Common myeloid progenitor, CD34-positive (primary cell): ENCODE data around the gene CARD19.

Source experiments
- CTCF ChIA-PET: fragments of 350-600 bp; sonication (Branson Sonifier 250); formaldehyde crosslinking; loops from one replicate; lab custom pipeline; 2021; ENCODE audit warnings: antibody characterized with exemption; lab: Charles Lee
- POLR2A ChIA-PET: fragments of 350-600 bp; sonication (Branson Sonifier 250); formaldehyde crosslinking; loops from one replicate; lab custom pipeline; 2021; ENCODE audit warnings: antibody characterized with exemption; lab: Charles Lee
- DNase-seq, 3 donors: peaks; one replicate each; pipeline versions ENCODE4 v3.0.0 to v3.0.0-alpha.2; 2013
- H3K27ac ChIP-seq, 2 experiments: 1 replicate in 1 of 2; 2 replicates in 1 of 2; pipeline ENCODE4 v1.7.0; 2013; ENCODE audit warnings: inconsistent platforms in 2 of 2, low read length in 2 of 2, mild to moderate bottlenecking in 2 of 2, low read depth in 1 of 2, moderate library complexity in 1 of 2; ENCODE audit not compliant: severe bottlenecking in 2 of 2, insufficient read depth in 1 of 2, poor library complexity in 1 of 2
- H3K27me3 ChIP-seq, 5 experiments: replicated peaks in 2 of 5; 1 replicate in 3 of 5; 2 replicates in 2 of 5; pipeline versions ENCODE4 v1.6.1 to v1.7.0; 2013; ENCODE audit warnings: low read length in 4 of 5, mild to moderate bottlenecking in 2 of 5, moderate library complexity in 2 of 5, inconsistent platforms in 1 of 5; ENCODE audit not compliant: insufficient read depth in 5 of 5, control insufficient read depth in 4 of 5
- H3K36me3 ChIP-seq, 4 experiments: 1 replicate in 2 of 4; 2 replicates in 2 of 4; pipeline versions ENCODE4 v1.6.1 to v1.7.0; 2013; ENCODE audit warnings: low read length in 3 of 4, control low read depth in 1 of 4, mild to moderate bottlenecking in 1 of 4; ENCODE audit not compliant: control insufficient read depth in 4 of 4, insufficient read depth in 4 of 4
- H3K4me1 ChIP-seq, 4 experiments: 1 replicate in 3 of 4; 2 replicates in 1 of 4; pipeline versions ENCODE4 v1.6.1 to v1.7.1; 2013; ENCODE audit warnings: low read length in 3 of 4, mild to moderate bottlenecking in 3 of 4, control low read depth in 1 of 4, inconsistent platforms in 1 of 4, moderate library complexity in 1 of 4; ENCODE audit not compliant: control insufficient read depth in 4 of 4, insufficient read depth in 4 of 4; ENCODE audit errors: control extremely low read depth in 1 of 4
- H3K4me3 ChIP-seq, 7 experiments: 1 replicate in 4 of 7; 2 replicates in 3 of 7; pipeline versions ENCODE4 v1.5.1 to v1.7.0; 2013; ENCODE audit warnings: mild to moderate bottlenecking in 7 of 7, low read length in 6 of 7, moderate library complexity in 6 of 7, inconsistent platforms in 2 of 7, low read depth in 2 of 7, control low read depth in 1 of 7; ENCODE audit not compliant: insufficient read depth in 4 of 7, control insufficient read depth in 1 of 7; ENCODE audit errors: extremely low read depth in 1 of 7
- H3K9me3 ChIP-seq, 5 experiments: 1 replicate in 4 of 5; 2 replicates in 1 of 5; pipeline versions ENCODE4 v1.6.1 to v1.7.1; 2013; ENCODE audit warnings: low read length in 4 of 5, mild to moderate bottlenecking in 2 of 5, inconsistent platforms in 1 of 5, low read depth in 1 of 5, moderate library complexity in 1 of 5; ENCODE audit not compliant: control insufficient read depth in 4 of 5, insufficient read depth in 2 of 5; ENCODE audit errors: control extremely low read depth in 1 of 5
- WGBS: methylation state at CpG from one replicate; pipeline ENCODE4 v1.1.5; 2013; ENCODE audit not compliant: insufficient coverage; 5-methylcytosine and 5-hydroxymethylcytosine counted together

The CARD19 gene

DNA sequence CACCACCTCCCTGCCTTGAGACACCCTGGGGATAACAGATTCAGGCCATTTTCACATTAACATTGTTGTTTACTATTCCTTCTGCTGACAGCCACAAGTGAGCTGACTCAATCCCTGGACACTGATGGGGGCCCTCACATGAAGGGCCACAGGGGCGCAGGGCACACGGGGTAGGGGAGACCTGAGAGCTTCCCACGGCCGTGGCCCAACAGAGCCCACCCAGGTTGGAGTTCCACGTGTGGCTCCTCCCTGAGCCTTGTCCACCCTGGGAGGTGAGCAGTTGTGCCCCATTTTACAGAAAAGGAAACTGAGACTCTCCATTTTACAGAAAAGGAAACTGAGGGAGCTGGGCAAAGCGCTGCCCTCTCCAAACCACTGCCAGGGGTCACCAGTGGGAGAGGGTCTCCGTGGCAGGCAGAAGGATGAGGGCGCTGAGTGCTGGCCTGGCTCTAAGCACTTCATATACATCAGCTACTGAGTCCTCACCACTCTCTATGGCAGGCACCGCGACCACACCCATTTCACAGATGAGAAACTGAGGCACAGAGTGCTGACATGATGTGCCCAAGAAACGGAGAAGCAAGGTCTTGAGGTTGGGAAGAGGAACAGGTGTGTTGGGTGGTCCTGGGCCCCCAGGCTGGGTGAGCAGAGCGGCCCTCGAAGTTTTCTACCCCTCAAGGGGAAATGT, 35.7 kb downstream of the CARD19 start:
- Histone ChIP-seq H3K36me3 (no peaks in the 10 kb centered on the region), H3K9me3 (no peaks in the 10 kb centered on the region), H3K4me1 (peaks cover 0 to 78% (median 71%) of the 10 kb centered on the region in 4 experiments), H3K27me3 (no peaks in the 10 kb centered on the region), H3K27ac (no peak overlapping the region), H3K4me3 (peak overlapping the region in 1 of 7 experiments; percentile 33)
- ChIA-PET CTCF (interaction anchor here (0.8 to 3.4 kb wide), 5 partner anchors 9 to 24 kb away, joined by 3 to 11 read pairs (median 7); no protein-coding TSS in a partner anchor), POLR2A (interaction anchor here (0.8 to 2.2 kb wide), 4 partner anchors 11 to 24 kb away, joined by 3 to 9 read pairs (median 3); no protein-coding TSS in a partner anchor)
- WGBS, result 95% methylated on average over 11 of the region's 13 CpGs
- no peak for DNase-seq

DNA sequence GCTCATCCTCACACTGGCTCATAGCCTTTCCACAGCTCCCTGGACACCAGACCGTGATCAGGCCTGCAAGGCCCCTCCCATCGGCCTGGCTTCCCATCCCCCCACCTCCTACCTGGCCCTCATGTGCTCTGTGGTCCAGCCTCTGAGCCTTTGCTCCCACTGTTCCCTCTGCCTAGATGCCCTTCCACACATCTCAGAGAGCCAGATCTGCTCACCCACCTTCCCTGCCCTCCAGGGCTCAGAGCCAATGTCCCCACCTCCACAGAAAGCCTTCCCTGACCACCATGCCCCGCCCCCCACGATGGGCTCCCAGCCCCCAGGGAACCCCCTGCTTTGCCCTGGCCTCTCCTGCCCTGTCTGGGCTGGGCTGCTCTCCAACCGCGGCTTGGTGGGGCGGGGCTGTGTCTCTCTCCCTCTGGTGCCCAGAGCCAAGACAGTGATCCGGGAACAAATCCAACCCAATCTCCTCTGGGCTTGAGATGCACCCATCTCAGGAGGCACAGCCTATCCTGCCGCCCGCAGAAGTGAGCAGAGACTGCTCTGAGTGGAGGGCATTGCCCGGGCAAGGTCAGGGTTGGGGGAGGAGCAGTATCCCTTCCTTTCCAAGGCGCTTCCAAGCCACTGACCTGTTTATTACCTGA, 36.4 kb downstream of the CARD19 start:
- Histone ChIP-seq H3K4me1 (peaks cover 0 to 74% (median 65%) of the 10 kb centered on the region in 4 experiments), H3K9me3 (no peaks in the 10 kb centered on the region), H3K27ac (no peak overlapping the region), H3K27me3 (no peaks in the 10 kb centered on the region), H3K4me3 (peak overlapping the region in 3 of 7 experiments; percentile 75 to 86 (median 79)), H3K36me3 (no peaks in the 10 kb centered on the region)
- 44% methylated on average over 9 of the region's 12 CpGs for WGBS
- DNase-seq, result no peak
- ChIA-PET CTCF (interaction anchor here (1.5 to 3.4 kb wide), 3 partner anchors 12 to 24 kb away, joined by 7 to 11 read pairs (median 10); no protein-coding TSS in a partner anchor), POLR2A (interaction anchor here (0.8 kb wide), 1 partner anchor 24 kb away, joined by 3 read pairs; no protein-coding TSS in a partner anchor)

DNA sequence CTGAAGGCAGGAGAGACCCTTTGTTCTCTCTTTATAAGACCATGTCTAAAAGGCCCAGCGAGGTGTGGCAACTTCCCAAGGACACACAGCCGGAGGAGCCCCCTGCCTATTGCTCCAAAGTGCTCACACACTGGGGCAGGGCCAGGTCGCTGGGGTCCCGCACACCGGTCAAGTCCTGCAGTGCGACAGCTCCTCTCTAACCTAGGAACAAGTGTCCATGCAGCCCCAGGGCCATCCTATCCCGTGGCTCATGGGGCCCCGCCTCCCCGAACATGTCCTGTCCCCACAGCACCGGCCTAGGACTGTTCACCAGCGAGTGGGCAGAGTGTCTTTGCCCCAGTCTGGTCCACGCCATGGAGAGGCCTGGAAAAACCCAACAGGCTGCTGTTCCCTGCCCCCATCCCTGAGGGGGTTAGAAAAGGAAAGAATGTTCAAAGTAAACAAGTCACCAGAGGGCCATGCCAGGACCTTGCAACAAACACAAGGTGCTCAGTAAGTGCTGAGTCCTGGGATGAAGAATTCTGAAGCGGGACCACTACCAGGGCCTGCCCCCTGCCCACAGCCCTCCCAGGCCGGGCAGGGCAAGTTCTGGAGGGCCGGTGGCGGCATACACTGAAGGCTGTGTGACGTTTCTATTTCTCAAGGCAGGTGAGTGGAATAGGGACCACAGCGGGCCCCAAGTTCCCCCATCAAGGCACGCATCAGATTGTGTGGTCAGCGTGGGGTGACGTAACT, 37.1 kb downstream of the CARD19 start:
- WGBS, result 48% methylated on average over 18 of the region's 21 CpGs
- POLR2A ChIA-PET, result interaction anchor here (0.9 to 1.6 kb wide), 3 partner anchors 11 to 41 kb away, joined by 3 to 7 read pairs (median 6); no protein-coding TSS in a partner anchor
- DNase-seq, result peak in 2 of 3 donors; percentile 86 to 89
- Histone ChIP-seq H3K9me3 (no peaks in the 10 kb centered on the region), H3K27me3 (no peaks in the 10 kb centered on the region), H3K36me3 (no peaks in the 10 kb centered on the region), H3K4me3 (peak overlapping the region; percentile 33 to 86 (median 73)), H3K27ac (peak overlapping the region; percentile 61 to 84), H3K4me1 (peaks cover 0 to 74% (median 61%) of the 10 kb centered on the region in 4 experiments)
- CTCF ChIA-PET, result interaction anchor here (1.1 to 2.7 kb wide), 6 partner anchors 8 to 37 kb away, joined by 3 to 8 read pairs (median 4); partner anchors contain the start of gene CARD19

DNA sequence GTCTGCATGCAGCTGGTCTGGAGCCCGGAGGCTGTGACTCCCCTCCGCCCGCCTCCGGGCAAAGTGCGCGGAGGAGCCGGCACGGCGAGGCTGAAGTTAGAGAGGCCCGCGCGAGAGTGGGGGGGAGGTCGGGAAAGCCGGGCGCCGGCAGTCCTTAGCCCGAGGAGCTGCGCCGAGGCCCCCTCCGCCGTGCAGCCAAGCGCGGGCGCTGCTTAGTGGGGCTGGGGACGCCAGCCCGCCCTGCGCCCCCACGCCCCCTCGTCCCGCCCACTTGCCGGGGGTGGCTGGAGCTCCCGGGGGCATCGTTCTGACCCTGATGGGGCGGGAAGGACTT, 37.6 kb downstream of the CARD19 start:
- Histone ChIP-seq H3K27me3 (no peaks in the 10 kb centered on the region), H3K27ac (peak overlapping the region; percentile 61 to 84), H3K9me3 (no peaks in the 10 kb centered on the region), H3K36me3 (no peaks in the 10 kb centered on the region), H3K4me1 (peaks cover 1 to 76% (median 59%) of the 10 kb centered on the region in 4 experiments), H3K4me3 (peak overlapping the region; percentile 33 to 86 (median 73))
- WGBS, result 0% methylated on average over 22 of the region's 34 CpGs
- peak in 1 of 3 donors; percentile 48 for DNase-seq
- POLR2A ChIA-PET, result interaction anchor here (0.9 to 1.6 kb wide), 4 partner anchors 10 to 42 kb away, joined by 3 to 8 read pairs (median 6); no protein-coding TSS in a partner anchor
- CTCF ChIA-PET, result interaction anchor here (1.1 to 2.7 kb wide), 7 partner anchors 8 to 37 kb away, joined by 3 to 8 read pairs (median 4); partner anchors contain the start of gene CARD19

DNA sequence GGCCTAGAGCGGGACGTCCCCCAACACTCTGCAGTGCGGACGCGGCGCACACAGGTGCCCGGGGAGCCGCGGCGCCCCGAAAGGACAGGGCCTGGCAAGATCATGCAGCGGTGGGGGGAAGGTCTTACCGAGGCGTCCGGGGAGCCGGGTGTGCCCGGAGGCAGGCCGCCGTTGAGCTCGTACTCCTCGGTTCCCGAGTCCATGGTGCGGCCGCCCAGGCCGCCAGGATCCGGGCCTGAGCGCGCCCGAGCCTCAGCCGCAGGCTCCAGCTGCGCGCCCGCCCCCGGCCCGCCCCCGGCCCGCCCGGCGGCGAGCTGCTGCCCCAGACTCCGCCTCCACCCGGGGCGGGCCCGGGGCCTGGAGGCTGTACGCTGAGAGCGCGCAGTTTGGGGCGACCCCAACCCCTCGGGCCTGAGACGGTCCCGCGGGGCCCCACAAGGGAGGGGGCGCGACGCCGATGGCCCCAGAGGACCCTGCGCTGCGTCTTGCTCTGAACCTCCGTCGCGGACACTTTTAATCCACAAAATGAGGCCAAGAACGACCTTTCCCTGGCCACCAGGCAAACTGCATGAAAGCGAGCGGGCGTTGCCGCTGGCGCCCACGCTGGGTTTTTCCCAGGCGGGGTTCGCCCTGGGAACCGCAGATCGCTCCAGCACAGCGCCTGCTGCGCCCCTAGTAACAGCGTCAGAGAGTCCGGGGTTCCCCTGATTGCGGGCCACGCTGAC, 38.2 kb downstream of the CARD19 start, which contains the start of gene NINJ1:
NINJ1 (minus strand) TSS at position 237 of the 725 bp plus-strand sequence; CDS start at position 203, 34 bp downstream.
- peak; percentile 84 to 96 (median 96) for DNase-seq
- no peaks in the 10 kb centered on the region for H3K9me3 ChIP-seq
- H3K27ac ChIP-seq, result peak within 1 kb of the TSS; percentile 61 to 84
- no peaks in the 10 kb centered on the region for H3K27me3 ChIP-seq
- POLR2A ChIA-PET, result interaction anchor here (0.9 to 1.6 kb wide), 4 partner anchors 10 to 42 kb away, joined by 3 to 8 read pairs (median 6); no protein-coding TSS in a partner anchor
- H3K4me3 ChIP-seq, result peak within 1 kb of the TSS; percentile 33 to 86 (median 73)
- H3K4me1 ChIP-seq, result peaks cover 1 to 74% (median 56%) of the 10 kb centered on the region in 4 experiments
- CTCF ChIA-PET, result interaction anchor here (1.1 to 2.7 kb wide), 8 partner anchors 9 to 38 kb away, joined by 3 to 8 read pairs (median 4); partner anchors contain the start of gene CARD19
- H3K36me3 ChIP-seq, result no peaks in the 10 kb centered on the region
- WGBS, result 0% methylated on average over 32 of the region's 78 CpGs
